Ovary (tissue), 9 donors: ENCODE results near the gene TNS1. TPM values are rescaled to one million over a fixed set of nuclear protein-coding genes. Genes with fewer than 3 reads are reported as not detected.

Experiments used
- DNase-seq, 5 donors: peaks; one replicate each; pipeline ENCODE4 v3.0.0-alpha.2; 2019 to 2020
- H3K27ac ChIP-seq, 2 donors: fragments of 200-600 bp; one replicate each; pipeline versions ENCODE4 v1.5.1 to v1.8.0; 2019 to 2022
- H3K27me3 ChIP-seq: fragments of 200-600 bp; one replicate; pipeline ENCODE4 v1.8.0; 2022
- H3K36me3 ChIP-seq: fragments of 200-600 bp; sonication (generic); one replicate; pipeline ENCODE4 v1.5.1; 2019
- H3K4me1 ChIP-seq: one replicate; pipeline ENCODE4 v1.8.1; 2013; ENCODE audit warnings: mild to moderate bottlenecking, moderate library complexity; ENCODE audit not compliant: insufficient read depth
- H3K4me3 ChIP-seq: fragments of 200-600 bp; sonication (generic); one replicate; pipeline ENCODE4 v1.5.1; 2017
- H3K9me3 ChIP-seq, 2 donors: fragments of 200-600 bp in 1 of 2; sonication (generic) in 1 of 2; one replicate each; pipeline versions ENCODE4 v1.5.1 to v1.8.1; 2013 to 2019; ENCODE audit warnings: mild to moderate bottlenecking in 1 of 2, moderate library complexity in 1 of 2
- CTCF ChIP-seq, 3 donors: fragments of 450-650 bp in 2 of 3; fragments of 200-600 bp in 1 of 3; IDR thresholded peaks; one replicate each; pipeline versions ENCODE4 v1.5.1 to v1.8.0; 2016 to 2022; ENCODE audit warnings: antibody characterized with exemption in 3 of 3, mild to moderate bottlenecking in 1 of 3
- EP300 ChIP-seq: sonication (generic); formaldehyde crosslinking; IDR thresholded peaks from one replicate; pipeline ENCODE4 v1.6.1; 2017; ENCODE audit warnings: antibody characterized with exemption
- POLR2A ChIP-seq: fragments of 450-650 bp; IDR thresholded peaks from one replicate; pipeline ENCODE4 v1.6.1; 2017; ENCODE audit warnings: antibody characterized with exemption, mild to moderate bottlenecking, moderate library complexity
- WGBS, 3 donors: extraction: QIAGEN DNeasy Blood & Tissue Kit in 1 of 3; methylation state at CpG; one replicate each; pipeline versions ENCODE4 v1.1.5 to v1.1.7; 2013 to 2017; 5-methylcytosine and 5-hydroxymethylcytosine counted together
- intact Hi-C, 4 donors: fragments of 100-400 bp; cut with DNase I; formaldehyde crosslinking; loops; one replicate each; pipeline versions ENCODE4 v1.11.0 to v1.15.1; 2022 to 2023
- polyA plus RNA-seq, 2 donors: library from polyadenylated mRNA; stranded (reverse); fragments of 200-250 nt in 1 of 2; fragments of 350-450 nt in 1 of 2; fragmentation: Illumina TruSeq in 1 of 2; extraction: RNeasy Lipid Tissue Mini Kit (QIAGEN cat#74804) in 1 of 2; gene quantifications; one replicate each; pipeline ENCODE4 v1.2.3, GENCODE V29; 2013 to 2014
- total RNA-seq, 7 donors: library from RNA; depleted of rRNA in 2 of 7; stranded (reverse); fragments of >200 nt in 2 of 7; fragmentation: NEBNext Ultra II Directional in 3 of 7; extraction: Animal tissue kit (Norgen Biotek cat#: 25700) in 3 of 7; gene quantifications; one replicate each; pipeline versions ENCODE4 v1.1.0 to v1.2.4, GENCODE V29; 2016 to 2023
- donor health status: DM: no; HTN: no; CAD: no; lungs with moderate emphysema.
- donor health status: DM: no; HTN: no; CAD: no.
- donor health status: Bipolar disorder and iron deficiency.
- donor health status: DM: yes; HTN: yes; CAD: no.
- donor health status: DM: no; HTN: no; CAD: no.
- donor health status: DM: yes; HTN: yes; CAD: no.

Gene TNS1
- total and polyA plus RNA-seq, 9 donors = 140 to 568 (median 356) TPM

- intact Hi-C loops = loop anchor here in 1 of 4 donors (10.0 kb wide), 1 partner anchor 1319 kb away; no protein-coding TSS in a partner anchor
- no peaks in the 10 kb centered on the region for H3K9me3 ChIP-seq
- DNase-seq = no peak
- no peak overlapping the region for H3K27ac ChIP-seq
- H3K4me1 ChIP-seq = peaks cover 14% of the 10 kb centered on the region
- TF ChIP-seq CTCF (IDR thresholded peaks at IDR 0.05) (no peak), POLR2A (no peak), EP300 (no peak)
- WGBS, 3 donors = 64 to 83% (median 79%) methylated on average over 3 of the region's 3 CpGs
- H3K27me3 ChIP-seq = no peaks in the 10 kb centered on the region
- no peak overlapping the region for H3K4me3 ChIP-seq
- H3K36me3 ChIP-seq = no peaks in the 10 kb centered on the region
These were observed 168.7 kb downstream of the TNS1 start for GRCh38 chr2:217834057-217834620.

GRCh38 chr2:217833439-217833838 lies 169.4 kb downstream of the TNS1 start:
- intact Hi-C loops = loop anchor here in 1 of 4 donors (10.0 kb wide), 1 partner anchor 1319 kb away; no protein-coding TSS in a partner anchor
- DNase-seq = no peak
- no peak overlapping the region for H3K27ac ChIP-seq
- 87 to 93% (median 87%) methylated on average over 8 of the region's 8 CpGs for WGBS, 3 donors
- no peak overlapping the region for H3K4me3 ChIP-seq
- TF ChIP-seq CTCF (IDR thresholded peaks at IDR 0.05) (no peak), POLR2A (no peak), EP300 (no peak)
- H3K36me3 ChIP-seq = no peaks in the 10 kb centered on the region
- H3K27me3 ChIP-seq = no peaks in the 10 kb centered on the region
- H3K4me1 ChIP-seq = peaks cover 13% of the 10 kb centered on the region
- no peaks in the 10 kb centered on the region for H3K9me3 ChIP-seq

- H3K27ac ChIP-seq = no peak overlapping the region
- H3K4me3 ChIP-seq = no peak overlapping the region
- intact Hi-C loops = loop anchor here in 1 of 4 donors (10.0 kb wide), 1 partner anchor 1318 kb away; no protein-coding TSS in a partner anchor
- TF ChIP-seq CTCF (IDR thresholded peaks at IDR 0.05) (no peak), POLR2A (no peak), EP300 (no peak)
- DNase-seq = no peak
- H3K4me1 ChIP-seq = peaks cover 17% of the 10 kb centered on the region
- no peaks in the 10 kb centered on the region for H3K9me3 ChIP-seq
- 88 to 93% (median 90%) methylated on average over 15 of the region's 15 CpGs for whole genome bisulfite sequencing, 3 donors
- no peaks in the 10 kb centered on the region for H3K27me3 ChIP-seq
- H3K36me3 ChIP-seq = no peaks in the 10 kb centered on the region
These were observed 169.8 kb downstream of the TNS1 start for GRCh38 chr2:217832987-217833386.

- Histone ChIP-seq H3K4me3 (no peak overlapping the region), H3K27me3 (no peaks in the 10 kb centered on the region), H3K27ac (no peak overlapping the region), H3K9me3 (no peaks in the 10 kb centered on the region), H3K4me1 (peaks cover 22% of the 10 kb centered on the region), H3K36me3 (no peaks in the 10 kb centered on the region)
- no peak for TF ChIP-seq CTCF (IDR thresholded peaks at IDR 0.05)
- no peak for TF ChIP-seq EP300
- TF ChIP-seq POLR2A = no peak
- DNase-seq = no peak
- WGBS, 3 donors = 79 to 91% (median 83%) methylated on average over 5 of the region's 5 CpGs
- intact Hi-C loops = loop anchor here in 1 of 4 donors (10.0 kb wide), 1 partner anchor 1317 kb away; no protein-coding TSS in a partner anchor
These were observed 170.7 kb downstream of the TNS1 start for GRCh38 chr2:217832115-217832514.
